ENCODE data around the gene KRTAP5-5. TPM values are rescaled to one million over a fixed set of nuclear protein-coding genes. Genes with fewer than 3 reads are reported as not detected.

KRTAP5-5 gene
- total and polyA plus RNA-seq, 2 donors (not counting 3 experiments of a cell fraction or from before 2014, with no cell fraction given), result not detected

DNA sequence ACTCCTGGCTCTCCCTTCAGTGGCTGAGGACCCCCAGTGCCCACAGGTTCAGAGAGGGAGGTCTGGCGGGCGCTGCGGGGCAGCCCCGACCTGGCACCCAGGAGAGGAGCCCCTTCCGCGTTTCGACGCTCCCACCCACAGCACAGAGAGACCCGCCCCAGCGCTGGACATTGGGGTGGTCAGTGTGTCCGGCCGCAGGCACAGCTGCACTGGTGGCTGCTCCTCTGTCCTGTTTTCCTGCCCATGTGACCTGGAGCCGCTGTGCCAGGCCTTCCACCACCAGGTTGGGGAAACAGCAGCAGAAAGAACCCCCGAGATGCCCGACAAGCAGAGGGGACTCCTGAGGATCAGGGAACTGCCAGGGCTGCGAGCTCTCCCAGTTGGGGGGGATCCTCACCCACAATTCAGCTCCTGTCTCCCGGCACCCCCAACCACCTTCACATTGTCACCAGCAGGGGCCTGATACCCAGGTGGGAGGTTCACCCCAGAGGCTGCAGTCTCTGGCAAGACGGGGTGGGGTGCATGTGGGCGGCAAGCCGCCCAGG is 13.6 kb downstream of the KRTAP5-5 start:
- CTCF ChIA-PET, result interaction anchor here (0.7 to 2.0 kb wide), 3 partner anchors 9 to 508 kb away, joined by 3 to 15 read pairs (median 4); no protein-coding TSS in a partner anchor
- TF ChIP-seq POLR2AphosphoS5 (IDR thresholded peaks at IDR 0.05; ENCODE audit: insufficient read depth, low read depth, low read length) (no peak), EZH2 (IDR thresholded peaks at IDR 0.05; ENCODE audit: borderline replicate concordance, low read depth, low read length, severe bottlenecking) (no peak)
- intact Hi-C loops (cut with micrococcal nuclease), result no loop called here
- no peak overlapping the region for H3K9ac ChIP-seq (replicated peaks; ENCODE audit: extremely low read depth, insufficient read depth, low read length)
- no peaks in the 10 kb centered on the region for H3K36me3 ChIP-seq (ENCODE audit: control insufficient read depth in 2 of 2, extremely low read depth in 1 of 2, insufficient read depth in 2 of 2, low read length in 2 of 2)
- dilution Hi-C loops (cut with MboI; ENCODE audit: extremely low pct_ligation_motif_present, low sequenced_read_pairs), result no loop called here
- POLR2A ChIA-PET, result no interaction called here
- no peak overlapping the region for H3K4me3 ChIP-seq (replicated peaks in 1 of 3; ENCODE audit: insufficient read depth in 1 of 3, low read depth in 1 of 3, low read length in 3 of 3)
- H3K4me2 ChIP-seq (ENCODE audit: insufficient read depth, low read length), result no peak overlapping the region
- no peak overlapping the region for H3K27ac ChIP-seq (ENCODE audit: insufficient read depth, low read depth, low read length)
- H3K4me1 ChIP-seq (ENCODE audit: control insufficient read depth, extremely low read depth, insufficient read depth, low read length), result peaks cover 11% of the 10 kb centered on the region
- no peaks in the 10 kb centered on the region for H3K79me2 ChIP-seq (ENCODE audit: control insufficient read depth, insufficient read depth, low read length)
- BruUV-seq (replicated peaks), result no TSS peak
- no peak for DNase-seq (ENCODE audit: low read depth, low spot score)
- no peak for FAIRE-seq
- H2AFZ ChIP-seq (ENCODE audit: low read depth, low read length), result no peak overlapping the region
- H4K20me1 ChIP-seq (replicated peaks; ENCODE audit: control insufficient read depth, extremely low read depth, insufficient read depth, low read length), result no peaks in the 10 kb centered on the region
- no peaks in the 10 kb centered on the region for H3K9me1 ChIP-seq (replicated peaks; ENCODE audit: control insufficient read depth, extremely low read depth, insufficient read depth, low read length)
- H3K27me3 ChIP-seq (ENCODE audit: control insufficient read depth in 2 of 2, insufficient read depth in 2 of 2, low read length in 2 of 2), result no peaks in the 10 kb centered on the region
- H3K9me3 ChIP-seq (replicated peaks; ENCODE audit: control insufficient read depth, insufficient read depth, low read length), result no peaks in the 10 kb centered on the region

DNA sequence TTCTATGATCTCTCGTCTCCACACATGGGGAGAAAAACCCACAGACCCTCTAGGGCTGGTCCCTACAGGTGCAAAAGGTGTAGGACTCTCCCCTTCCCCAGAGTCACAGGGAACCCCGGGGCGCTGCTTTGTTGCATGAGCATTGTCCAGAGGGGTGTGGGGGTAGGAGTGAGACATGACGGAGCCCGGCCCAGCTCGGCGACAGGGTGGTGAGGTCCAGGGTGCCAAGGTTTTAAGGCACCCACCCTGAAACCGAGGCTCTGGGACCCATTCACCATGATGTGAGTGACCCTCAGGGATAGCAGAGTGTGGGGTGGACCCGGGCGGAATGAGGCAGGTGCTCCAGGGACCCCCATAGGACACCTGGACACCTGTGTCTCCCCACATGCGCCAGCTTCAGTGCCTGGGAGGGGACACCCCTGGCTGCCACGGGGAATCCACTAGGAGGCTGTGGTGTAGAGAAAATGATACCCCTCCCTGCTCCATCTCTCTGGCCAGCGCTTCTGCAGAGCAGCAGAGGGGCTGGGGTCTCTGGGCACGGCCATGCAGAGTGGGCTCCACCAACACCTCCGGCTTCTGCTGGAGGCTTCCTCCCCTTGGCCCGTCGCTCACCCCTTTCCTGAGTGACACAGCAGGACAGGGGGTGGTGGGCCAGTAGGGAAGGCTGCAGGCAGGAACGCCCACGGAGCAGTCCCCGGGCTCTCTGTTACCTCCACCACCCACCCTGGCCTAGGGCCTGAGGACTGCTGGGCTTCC is 15.2 kb downstream of the KRTAP5-5 start:
- Histone ChIP-seq H3K4me3 (replicated peaks in 1 of 3; ENCODE audit: insufficient read depth in 1 of 3, low read depth in 1 of 3, low read length in 3 of 3) (no peak overlapping the region), H3K4me1 (ENCODE audit: control insufficient read depth, extremely low read depth, insufficient read depth, low read length) (no peaks in the 10 kb centered on the region), H4K20me1 (replicated peaks; ENCODE audit: control insufficient read depth, extremely low read depth, insufficient read depth, low read length) (no peaks in the 10 kb centered on the region), H3K9me1 (replicated peaks; ENCODE audit: control insufficient read depth, extremely low read depth, insufficient read depth, low read length) (no peaks in the 10 kb centered on the region), H3K4me2 (ENCODE audit: insufficient read depth, low read length) (no peak overlapping the region), H3K79me2 (ENCODE audit: control insufficient read depth, insufficient read depth, low read length) (no peaks in the 10 kb centered on the region), H3K36me3 (ENCODE audit: control insufficient read depth in 2 of 2, extremely low read depth in 1 of 2, insufficient read depth in 2 of 2, low read length in 2 of 2) (no peaks in the 10 kb centered on the region), H3K27me3 (ENCODE audit: control insufficient read depth in 2 of 2, insufficient read depth in 2 of 2, low read length in 2 of 2) (no peaks in the 10 kb centered on the region), H3K9me3 (replicated peaks; ENCODE audit: control insufficient read depth, insufficient read depth, low read length) (no peaks in the 10 kb centered on the region), H3K9ac (replicated peaks; ENCODE audit: extremely low read depth, insufficient read depth, low read length) (no peak overlapping the region), H2AFZ (ENCODE audit: low read depth, low read length) (no peak overlapping the region), H3K27ac (ENCODE audit: insufficient read depth, low read depth, low read length) (no peak overlapping the region)
- DNase-seq (ENCODE audit: low read depth, low spot score) (no peak), FAIRE-seq (no peak)
- BruUV-seq (replicated peaks), result no TSS peak
- dilution Hi-C loops (cut with MboI; ENCODE audit: extremely low pct_ligation_motif_present, low sequenced_read_pairs), result no loop called here
- CTCF ChIA-PET, result interaction anchor here (1.2 to 1.6 kb wide), 2 partner anchors 8 to 12 kb away, joined by 3 to 5 read pairs; no protein-coding TSS in a partner anchor
- no peak for TF ChIP-seq POLR2A (IDR thresholded peaks at IDR 0.05; ENCODE audit: low read depth, low read length)
- TF ChIP-seq, protein P1, sequence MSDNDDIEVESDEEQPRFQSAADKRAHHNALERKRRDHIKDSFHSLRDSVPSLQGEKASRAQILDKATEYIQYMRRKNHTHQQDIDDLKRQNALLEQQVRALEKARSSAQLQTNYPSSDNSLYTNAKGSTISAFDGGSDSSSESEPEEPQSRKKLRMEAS (IDR thresholded peaks at IDR 0.05; ENCODE audit: insufficient read depth, insufficient read length), result no peak
- TF ChIP-seq, protein P2, sequence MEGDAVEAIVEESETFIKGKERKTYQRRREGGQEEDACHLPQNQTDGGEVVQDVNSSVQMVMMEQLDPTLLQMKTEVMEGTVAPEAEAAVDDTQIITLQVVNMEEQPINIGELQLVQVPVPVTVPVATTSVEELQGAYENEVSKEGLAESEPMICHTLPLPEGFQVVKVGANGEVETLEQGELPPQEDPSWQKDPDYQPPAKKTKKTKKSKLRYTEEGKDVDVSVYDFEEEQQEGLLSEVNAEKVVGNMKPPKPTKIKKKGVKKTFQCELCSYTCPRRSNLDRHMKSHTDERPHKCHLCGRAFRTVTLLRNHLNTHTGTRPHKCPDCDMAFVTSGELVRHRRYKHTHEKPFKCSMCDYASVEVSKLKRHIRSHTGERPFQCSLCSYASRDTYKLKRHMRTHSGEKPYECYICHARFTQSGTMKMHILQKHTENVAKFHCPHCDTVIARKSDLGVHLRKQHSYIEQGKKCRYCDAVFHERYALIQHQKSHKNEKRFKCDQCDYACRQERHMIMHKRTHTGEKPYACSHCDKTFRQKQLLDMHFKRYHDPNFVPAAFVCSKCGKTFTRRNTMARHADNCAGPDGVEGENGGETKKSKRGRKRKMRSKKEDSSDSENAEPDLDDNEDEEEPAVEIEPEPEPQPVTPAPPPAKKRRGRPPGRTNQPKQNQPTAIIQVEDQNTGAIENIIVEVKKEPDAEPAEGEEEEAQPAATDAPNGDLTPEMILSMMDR (IDR thresholded peaks at IDR 0.05; ENCODE audit: extremely low read depth in 1 of 2, insufficient read depth in 1 of 2, low read depth in 1 of 2, low read length in 2 of 2), result no peak
- no peak for TF ChIP-seq MYC (IDR thresholded peaks at IDR 0.05; ENCODE audit: low read depth, low read length)
- no peak for TF ChIP-seq EZH2 (IDR thresholded peaks at IDR 0.05; ENCODE audit: borderline replicate concordance, low read depth, low read length, severe bottlenecking)
- no peak for TF ChIP-seq GATA2 (IDR thresholded peaks at IDR 0.05; ENCODE audit: insufficient read depth, insufficient read length, low read depth, low read length)
- TF ChIP-seq POLR2AphosphoS5 (IDR thresholded peaks at IDR 0.05; ENCODE audit: insufficient read depth, low read depth, low read length), result no peak
- no peak for TF ChIP-seq JUN (IDR thresholded peaks at IDR 0.05; ENCODE audit: borderline replicate concordance, insufficient read depth, insufficient read length, low read depth)
- TF ChIP-seq FOS (IDR thresholded peaks at IDR 0.05; ENCODE audit: borderline replicate concordance, insufficient read depth, low read length), result no peak
- intact Hi-C loops (cut with micrococcal nuclease), result no loop called here
- POLR2A ChIA-PET, result no interaction called here
